Endothelial cell of umbilical vein (primary cell): Measurements from ENCODE around the gene SDCCAG8. TPM values are rescaled to one million over a fixed set of nuclear protein-coding genes. Genes with fewer than 3 reads are reported as not detected.

Source experiments
- BruUV-seq: library from RNA; stranded (reverse); fragments of 400-500 nt; replicated peaks from 2 replicates; lab custom pipeline; 2021; lab: Mats Ljungman, UMichigan
- CTCF ChIA-PET: fragments of 300-600, 350-600 bp; sonication (Branson Sonifier 250); formaldehyde crosslinking; loops from one replicate; lab custom pipeline; 2021; ENCODE audit warnings: antibody characterized with exemption, inconsistent platforms; lab: Charles Lee
- POLR2A ChIA-PET: fragments of 300-600, 350-600 bp; sonication (Branson Sonifier 250); formaldehyde crosslinking; loops from one replicate; lab custom pipeline; 2021; ENCODE audit warnings: antibody characterized with exemption, inconsistent platforms; lab: Charles Lee
- DNase-seq: peaks from one replicate; pipeline ENCODE4 v3.0.0-alpha.2; 2011; ENCODE audit warnings: low read depth, low spot score
- FAIRE-seq: peaks from 2 replicates; lab custom pipeline; 2011; peaks lifted over from hg19 to GRCh38; lab: Jason Lieb, UNC
- H2AFZ ChIP-seq: 2 replicates; pipeline ENCODE4 v1.6.0; 2012; ENCODE audit warnings: low read depth, low read length, control low read depth, inconsistent platforms
- H3K27ac ChIP-seq: 2 replicates; pipeline ENCODE4 v1.5.1; 2011; ENCODE audit warnings: low read depth, mild to moderate bottlenecking, control low read depth, low read length, moderate library complexity; ENCODE audit not compliant: insufficient read depth
- H3K27me3 ChIP-seq, 2 experiments: 2 replicates each; pipeline versions ENCODE4 v1.6.0 to v1.6.1; 2011; ENCODE audit warnings: low read length in 2 of 2, mixed read lengths in 1 of 2; ENCODE audit not compliant: control insufficient read depth in 2 of 2, insufficient read depth in 2 of 2
- H3K36me3 ChIP-seq, 2 experiments: 2 replicates in 1 of 2; 3 replicates in 1 of 2; pipeline ENCODE4 v1.5.1; 2011; ENCODE audit warnings: low read length in 2 of 2, mild to moderate bottlenecking in 1 of 2, moderate library complexity in 1 of 2; ENCODE audit not compliant: control insufficient read depth in 2 of 2, insufficient read depth in 2 of 2; ENCODE audit errors: extremely low read depth in 1 of 2
- H3K4me1 ChIP-seq: 3 replicates; pipeline ENCODE4 v1.5.1; 2011; ENCODE audit warnings: mild to moderate bottlenecking, low read length; ENCODE audit not compliant: control insufficient read depth, insufficient read depth; ENCODE audit errors: extremely low read depth
- H3K4me2 ChIP-seq: 2 replicates; pipeline ENCODE4 v1.6.1; 2011; ENCODE audit warnings: low read length, control low read depth, mixed read lengths; ENCODE audit not compliant: insufficient read depth
- H3K4me3 ChIP-seq, 3 experiments: fragments of 200-600 bp in 1 of 3; sonication (generic), shearing (Covaris generic) in 1 of 3; replicated peaks in 1 of 3; 2 replicates each; pipeline ENCODE4 v1.5.1; 2011 to 2016; ENCODE audit warnings: control low read depth in 3 of 3, low read length in 3 of 3, mild to moderate bottlenecking in 2 of 3, inconsistent platforms in 1 of 3, low read depth in 1 of 3, moderate library complexity in 1 of 3; ENCODE audit not compliant: insufficient read depth in 1 of 3
- H3K79me2 ChIP-seq: 2 replicates; pipeline ENCODE4 v1.6.0; 2012; ENCODE audit warnings: low read length, inconsistent platforms; ENCODE audit not compliant: control insufficient read depth, insufficient read depth
- H3K9ac ChIP-seq: replicated peaks from 2 replicates; pipeline ENCODE3; 2011; ENCODE audit warnings: low read length, control low read depth; ENCODE audit not compliant: insufficient read depth; ENCODE audit errors: extremely low read depth
- H3K9me1 ChIP-seq: replicated peaks from 3 replicates; pipeline ENCODE4 v1.6.0; 2011; ENCODE audit warnings: mild to moderate bottlenecking, low read length; ENCODE audit not compliant: control insufficient read depth, insufficient read depth; ENCODE audit errors: extremely low read depth
- H3K9me3 ChIP-seq: replicated peaks from 2 replicates; pipeline ENCODE4 v1.5.1; 2012; ENCODE audit warnings: low read length, inconsistent platforms; ENCODE audit not compliant: control insufficient read depth, insufficient read depth
- H4K20me1 ChIP-seq: replicated peaks from 2 replicates; pipeline ENCODE3; 2011; ENCODE audit warnings: mild to moderate bottlenecking, low read length; ENCODE audit not compliant: control insufficient read depth, insufficient read depth; ENCODE audit errors: extremely low read depth
- CTCF ChIP-seq, 2 donors: IDR thresholded peaks; 1 replicate in 1 of 2; 2 replicates in 1 of 2; pipeline ENCODE4 v1.5.1; 2011; ENCODE audit warnings: low read length in 2 of 2, mild to moderate bottlenecking in 2 of 2, moderate library complexity in 2 of 2, control low read depth in 1 of 2, inconsistent platforms in 1 of 2, low read depth in 1 of 2; ENCODE audit not compliant: insufficient read depth in 1 of 2; ENCODE audit errors: extremely low read depth in 1 of 2
- EZH2 ChIP-seq: IDR thresholded peaks from 2 replicates; pipeline ENCODE4 v1.6.1; 2012; ENCODE audit warnings: borderline replicate concordance, low read depth, mild to moderate bottlenecking, moderate library complexity, low read length, inconsistent platforms; ENCODE audit not compliant: severe bottlenecking
- FOS ChIP-seq: IDR thresholded peaks from 2 replicates; pipeline ENCODE4 v1.6.1; 2011; ENCODE audit warnings: mild to moderate bottlenecking, low read length, moderate library complexity, borderline replicate concordance; ENCODE audit not compliant: insufficient read depth
- GATA2 ChIP-seq: IDR thresholded peaks from 2 replicates; pipeline ENCODE4 v1.7.0; 2011; ENCODE audit warnings: low read depth, mild to moderate bottlenecking, moderate library complexity, mixed read lengths, low read length; ENCODE audit not compliant: insufficient read length, insufficient read depth
- JUN ChIP-seq: IDR thresholded peaks from 2 replicates; pipeline ENCODE4 v1.6.1; 2011; ENCODE audit warnings: borderline replicate concordance, low read depth; ENCODE audit not compliant: insufficient read length, insufficient read depth
- MYC ChIP-seq: IDR thresholded peaks from one replicate; pipeline ENCODE4 v1.6.1; 2011; ENCODE audit warnings: mild to moderate bottlenecking, low read depth, low read length
- POLR2A ChIP-seq: IDR thresholded peaks from 2 replicates; pipeline ENCODE4 v1.6.1; 2012; ENCODE audit warnings: low read depth, mild to moderate bottlenecking, control low read depth, low read length
- POLR2AphosphoS5 ChIP-seq: IDR thresholded peaks from 2 replicates; pipeline ENCODE4 v1.6.1; 2012; ENCODE audit warnings: low read depth, mild to moderate bottlenecking, control low read depth, low read length, moderate library complexity; ENCODE audit not compliant: insufficient read depth
- dilution Hi-C: fragments of 300-500 bp; cut with MboI; formaldehyde crosslinking; loops from one replicate; pipeline ENCODE4 v1.15.0; 2019; ENCODE audit warnings: low sequenced_read_pairs; ENCODE audit not compliant: extremely low pct_ligation_motif_present
- intact Hi-C: fragments of 100-400 bp; cut with micrococcal nuclease; formaldehyde crosslinking; loops from one replicate; pipeline ENCODE4 v1.10.0; 2022
- polyA plus RNA-seq, 4 experiments: library from polyadenylated mRNA; depleted of rRNA in 3 of 4; stranded (reverse) in 3 of 4; unstranded in 1 of 4; fragments of >200 nt; gene quantifications; 2 replicates each; pipeline versions ENCODE4 v1.2.1 to v1.2.3, GENCODE V29; 2011 to 2012; ENCODE audit warnings: missing spikeins in 1 of 4
- total RNA-seq: library from RNA; stranded (reverse); gene quantifications from 2 replicates; pipeline ENCODE4 v1.2.3, GENCODE V29; 2021
- TF ChIP-seq, protein P1 (sequence below): IDR thresholded peaks from 2 replicates; pipeline ENCODE4 v1.6.1; 2011; ENCODE audit not compliant: insufficient read depth, insufficient read length

The SDCCAG8 gene
- total and polyA plus RNA-seq, 2 donors (not counting 3 experiments of a cell fraction or from before 2014, with no cell fraction given): 14.6 to 25.7 TPM

- H2AFZ ChIP-seq: no peak overlapping the region
- no peak overlapping the region for H3K9ac ChIP-seq
- no peak for TF ChIP-seq EZH2
- no peak for TF ChIP-seq MYC
- ChIA-PET POLR2A (no interaction called here), CTCF (interaction anchor here (0.6 to 1.1 kb wide), 2 partner anchors 9 to 126 kb away, joined by 3 read pairs; no protein-coding TSS in a partner anchor)
- no peaks in the 10 kb centered on the region for H3K27me3 ChIP-seq
- no peaks in the 10 kb centered on the region for H3K9me1 ChIP-seq
- no TSS peak for BruUV-seq
- H3K27ac ChIP-seq: no peak overlapping the region
- dilution Hi-C loops (no loop called here), intact Hi-C loops (no loop called here)
- no peak overlapping the region for H3K4me2 ChIP-seq
- H3K4me1 ChIP-seq: no peaks in the 10 kb centered on the region
- FAIRE-seq (no peak), DNase-seq (no peak)
- no peaks in the 10 kb centered on the region for H4K20me1 ChIP-seq
- no peaks in the 10 kb centered on the region for H3K79me2 ChIP-seq
- H3K4me3 ChIP-seq: no peak overlapping the region
- no peaks in the 10 kb centered on the region for H3K9me3 ChIP-seq
- no peaks in the 10 kb centered on the region for H3K36me3 ChIP-seq
Measured at GRCh38 chr1:243441601-243442000, 185.8 kb downstream of the SDCCAG8 start.

DNA sequence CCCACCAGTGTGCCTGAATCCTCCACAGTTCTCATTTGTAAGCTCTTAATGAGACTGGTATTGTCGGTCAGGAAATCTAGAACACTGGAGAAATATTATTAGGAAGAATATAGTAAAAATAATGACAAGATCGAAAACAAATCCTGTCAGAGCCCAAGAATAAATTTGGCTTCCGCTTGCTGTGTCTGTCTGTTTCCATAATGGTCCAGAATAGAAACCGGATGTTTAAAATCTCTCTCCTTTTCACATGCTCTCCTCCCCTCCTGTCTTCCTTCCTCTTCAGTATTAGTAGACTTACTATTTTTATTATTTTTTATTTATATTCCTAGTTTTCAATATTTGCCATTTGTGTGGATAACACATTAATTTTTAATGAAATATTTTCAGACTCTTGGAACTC is 187.7 kb downstream of the SDCCAG8 start:
- dilution Hi-C loops: no loop called here
- no peak overlapping the region for H3K9ac ChIP-seq
- intact Hi-C loops: no loop called here
- DNase-seq (no peak), FAIRE-seq (no peak)
- no TSS peak for BruUV-seq
- no peak overlapping the region for H2AFZ ChIP-seq
- no peaks in the 10 kb centered on the region for H4K20me1 ChIP-seq
- H3K27me3 ChIP-seq: no peaks in the 10 kb centered on the region
- ChIA-PET CTCF (no interaction called here), POLR2A (no interaction called here)
- H3K9me3 ChIP-seq: no peaks in the 10 kb centered on the region
- no peaks in the 10 kb centered on the region for H3K9me1 ChIP-seq
- H3K4me3 ChIP-seq: no peak overlapping the region
- no peaks in the 10 kb centered on the region for H3K36me3 ChIP-seq
- no peak overlapping the region for H3K4me2 ChIP-seq
- no peaks in the 10 kb centered on the region for H3K4me1 ChIP-seq
- no peaks in the 10 kb centered on the region for H3K79me2 ChIP-seq
- TF ChIP-seq EZH2 (no peak), GATA2 (no peak), CTCF (IDR thresholded peaks at IDR 0.05; ENCODE audit: extremely low read depth in 1 of 2, insufficient read depth in 1 of 2, low read depth in 1 of 2, low read length in 2 of 2) (no peak), FOS (no peak), POLR2A (no peak), MYC (no peak), JUN (no peak), POLR2AphosphoS5 (no peak)
- TF ChIP-seq, protein P1, sequence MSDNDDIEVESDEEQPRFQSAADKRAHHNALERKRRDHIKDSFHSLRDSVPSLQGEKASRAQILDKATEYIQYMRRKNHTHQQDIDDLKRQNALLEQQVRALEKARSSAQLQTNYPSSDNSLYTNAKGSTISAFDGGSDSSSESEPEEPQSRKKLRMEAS: no peak
- H3K27ac ChIP-seq: no peak overlapping the region
